K562 (cell line): ENCODE measurements around the gene BLZF1. TPM values are rescaled to one million over a fixed set of nuclear protein-coding genes. Genes with fewer than 3 reads are reported as not detected.

Experiments
- ATAC-seq: fragments of 200-7000 bp; cut with Tn5 transposase; 3 replicates; pipeline ENCODE4 v1.9.1; 2020; ENCODE audit warnings: moderate library complexity
- BruUV-seq: library from RNA; stranded (reverse); fragments of 400-500 nt; replicated peaks from 2 replicates; lab custom pipeline; 2021; lab: Mats Ljungman, UMichigan
- CTCF ChIA-PET: fragments of 300-600 bp; formaldehyde crosslinking; extraction: SDS; loops from one replicate; lab custom pipeline; 2021; ENCODE audit warnings: low intra/inter-chr PET ratio; lab: Yijun Ruan, JAX
- POLR2A ChIA-PET: fragments of 300-600, 350-650 bp; sonication (Branson Sonifier 250); formaldehyde crosslinking; extraction: SDS; loops from one replicate; lab custom pipeline; 2021; ENCODE audit warnings: antibody characterized with exemption, inconsistent platforms; lab: Yijun Ruan, JAX
- DNase-seq, 4 experiments: peaks; one replicate each; pipeline versions ENCODE4 v3.0.0 to v3.0.0-alpha.2; 2011 to 2018; ENCODE audit warnings: low spot score in 3 of 4, mixed read lengths in 3 of 4; ENCODE audit errors: extremely low read depth in 1 of 4
- FAIRE-seq: peaks from 2 replicates; lab custom pipeline; 2011; peaks lifted over from hg19 to GRCh38; lab: Jason Lieb, UNC
- H2AFZ ChIP-seq: 2 replicates; pipeline ENCODE4 v1.6.0; 2011; ENCODE audit warnings: low read depth, low read length, control low read depth, inconsistent platforms
- H3K27ac ChIP-seq: fragments of 200-600 bp; 3 replicates; pipeline ENCODE4 v1.8.0; 2011; ENCODE audit warnings: low read depth, mild to moderate bottlenecking, control low read depth, inconsistent platforms, low read length, moderate library complexity, mixed read lengths; ENCODE audit errors: extremely low read depth
- H3K27me3 ChIP-seq, 2 experiments: fragments of 300-600 bp in 1 of 2; 2 replicates in 1 of 2; 3 replicates in 1 of 2; pipeline versions ENCODE4 v1.6.0 to v1.8.0; 2011; ENCODE audit warnings: inconsistent platforms in 2 of 2, low read length in 2 of 2, mild to moderate bottlenecking in 1 of 2, mixed read lengths in 1 of 2, moderate library complexity in 1 of 2; ENCODE audit not compliant: control insufficient read depth in 2 of 2, insufficient read depth in 2 of 2
- H3K36me3 ChIP-seq: fragments of 300-600 bp; 3 replicates; pipeline ENCODE4 v1.8.0; 2011; ENCODE audit warnings: mild to moderate bottlenecking, low read length, inconsistent platforms; ENCODE audit not compliant: control insufficient read depth, insufficient read depth
- H3K4me1 ChIP-seq, 2 experiments: fragments of 200-600 bp in 1 of 2; replicated peaks in 1 of 2; 2 replicates in 1 of 2; 3 replicates in 1 of 2; pipeline versions ENCODE4 v1.5.1 to v1.8.0; 2011; ENCODE audit warnings: inconsistent platforms in 2 of 2, low read length in 2 of 2, mild to moderate bottlenecking in 1 of 2, mixed read lengths in 1 of 2, moderate library complexity in 1 of 2; ENCODE audit not compliant: control insufficient read depth in 2 of 2, insufficient read depth in 2 of 2
- H3K4me2 ChIP-seq: 2 replicates; pipeline ENCODE4 v1.6.1; 2011; ENCODE audit warnings: low read length, control low read depth, inconsistent platforms, mixed read lengths; ENCODE audit not compliant: insufficient read depth
- H3K4me3 ChIP-seq: fragments of 200-600 bp; sonication (generic), shearing (Covaris generic); 2 replicates; pipeline ENCODE4 v1.5.1; 2016; ENCODE audit warnings: control low read depth, inconsistent platforms
- H3K79me2 ChIP-seq: fragments of 200-600 bp; 3 replicates; pipeline ENCODE4 v1.8.0; 2011; ENCODE audit warnings: low read length, inconsistent platforms; ENCODE audit not compliant: control insufficient read depth, insufficient read depth
- H3K9ac ChIP-seq, 2 experiments: 2 replicates each; pipeline versions ENCODE4 v1.6.0 to v1.6.1; 2011; ENCODE audit warnings: low read depth in 2 of 2, low read length in 2 of 2, control low read depth in 1 of 2, inconsistent platforms in 1 of 2, mild to moderate bottlenecking in 1 of 2, mixed read lengths in 1 of 2; ENCODE audit not compliant: insufficient read depth in 1 of 2
- H3K9me1 ChIP-seq: one replicate; pipeline ENCODE4 v1.6.0; 2011; ENCODE audit warnings: inconsistent platforms, mild to moderate bottlenecking, low read length, moderate library complexity; ENCODE audit not compliant: control insufficient read depth, insufficient read depth
- H3K9me3 ChIP-seq: replicated peaks from 2 replicates; pipeline ENCODE4 v1.5.1; 2011; ENCODE audit warnings: low read depth, low read length, inconsistent platforms; ENCODE audit not compliant: control insufficient read depth, insufficient read depth
- H4K20me1 ChIP-seq: replicated peaks from 2 replicates; pipeline ENCODE4 v1.6.1; 2011; ENCODE audit warnings: low read length, inconsistent platforms, mixed read lengths; ENCODE audit not compliant: control insufficient read depth, insufficient read depth
- HNRNPK ChIP-seq: fragments of 200-400 bp; formaldehyde crosslinking; IDR thresholded peaks from one replicate; pipeline ENCODE4 v1.6.1; 2018; ENCODE audit warnings: mild to moderate bottlenecking, low read depth, low read length; ENCODE audit not compliant: poor library complexity, severe bottlenecking
- KDM5B ChIP-seq: fragments of 200-600 bp; sonication (generic); IDR thresholded peaks from 2 replicates; pipeline ENCODE4 v1.6.1; 2012; ENCODE audit warnings: low read depth, mild to moderate bottlenecking, moderate library complexity, low read length, control low read depth, inconsistent platforms; ENCODE audit not compliant: insufficient replicate concordance
- SAP30 ChIP-seq: fragments of 200-600 bp; sonication (generic); IDR thresholded peaks from 2 replicates; pipeline ENCODE4 v1.6.1; 2012; ENCODE audit warnings: borderline replicate concordance, low read depth, mild to moderate bottlenecking, moderate library complexity, low read length, control low read depth, inconsistent platforms; ENCODE audit not compliant: insufficient read depth, poor library complexity, severe bottlenecking
- YY1 ChIP-seq, 3 experiments: IDR thresholded peaks; 2 replicates each; pipeline ENCODE4 v1.6.1; 2011; ENCODE audit warnings: low read length in 2 of 3, mild to moderate bottlenecking in 2 of 3, moderate library complexity in 2 of 3, borderline replicate concordance in 1 of 3, control low read depth in 1 of 3, low read depth in 1 of 3; ENCODE audit not compliant: insufficient read depth in 3 of 3, insufficient replicate concordance in 2 of 3, control insufficient read depth in 1 of 3, insufficient read length in 1 of 3; ENCODE audit errors: extremely low read depth in 1 of 3
- in situ Hi-C: fragments of 300-500 bp; cut with MboI; formaldehyde crosslinking; loops from 4 replicates; pipeline ENCODE4 v1.15.0; 2018; ENCODE audit warnings: inconsistent platforms, mixed read lengths
- intact Hi-C: fragments of 100-400 bp; cut with micrococcal nuclease; formaldehyde crosslinking; loops from 2 replicates; pipeline ENCODE4 v1.14.2; 2022
- polyA plus RNA-seq, 8 experiments: library from polyadenylated mRNA; depleted of rRNA in 4 of 8; stranded (reverse) in 5 of 8; unstranded in 3 of 8; fragments of >200 nt; fragmentation: Nextera tagmentation in 2 of 8; fragmentation: Illumina TruSeq in 1 of 8; extraction: Ambion mirVana in 2 of 8; extraction: Trizol in 1 of 8; gene quantifications; 2 replicates each; pipeline versions ENCODE4 v1.2.1 to v1.2.3, GENCODE V29; 2011 to 2014; ENCODE audit warnings: inconsistent platforms in 1 of 8, missing spikeins in 1 of 8
- total RNA-seq, 7 experiments: library from RNA; depleted of rRNA in 6 of 7; stranded (reverse); fragments of >200 nt in 6 of 7; fragmentation: Illumina TruSeq in 2 of 7; extraction: Trizol in 2 of 7; gene quantifications; 2 replicates each; pipeline versions ENCODE4 v1.2.1 to v1.2.3, GENCODE V29; 2011 to 2021; ENCODE audit warnings: low replicate concordance in 1 of 7
- TF ChIP-seq, protein P1 (sequence below), 2 experiments: IDR thresholded peaks; 2 replicates each; pipeline ENCODE4 v1.6.1; 2011; ENCODE audit warnings: borderline replicate concordance in 1 of 2, control low read depth in 1 of 2, low read depth in 1 of 2, low read length in 1 of 2, mild to moderate bottlenecking in 1 of 2, mixed read lengths in 1 of 2, moderate library complexity in 1 of 2; ENCODE audit not compliant: insufficient read depth in 1 of 2, insufficient read length in 1 of 2, poor library complexity in 1 of 2, severe bottlenecking in 1 of 2; ENCODE audit errors: extremely low read depth in 1 of 2

The BLZF1 gene
- total and polyA plus RNA-seq, 9 of the 15 experiments (the other 6 are each of a cell fraction or from before 2014, with no cell fraction given) = 20.5 to 32.8 (median 25.3) TPM

DNA sequence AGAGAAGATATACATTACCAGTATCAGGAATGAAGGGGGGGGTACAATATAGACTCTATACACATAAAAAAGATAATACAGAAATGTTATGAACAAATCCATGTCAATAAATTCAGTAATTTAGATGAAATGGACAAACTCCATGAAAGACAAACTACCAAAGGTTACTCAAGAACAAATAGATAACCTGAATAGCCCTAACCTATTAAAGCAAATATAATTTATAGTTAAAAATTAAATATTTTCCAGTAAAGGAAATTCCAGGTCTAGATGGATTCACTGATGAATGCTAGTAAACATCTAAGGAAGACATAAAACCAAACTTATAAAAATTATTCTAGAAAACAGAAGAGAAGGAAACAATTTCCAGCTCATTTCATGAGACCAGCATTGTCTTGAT, 13.2 kb downstream of the BLZF1 start:
- no peak overlapping the region for H3K4me3 ChIP-seq
- no peak overlapping the region for H3K9ac ChIP-seq
- no peaks in the 10 kb centered on the region for H3K9me1 ChIP-seq
- ATAC-seq = no peak
- H3K27me3 ChIP-seq = no peaks in the 10 kb centered on the region
- no peaks in the 10 kb centered on the region for H3K79me2 ChIP-seq
- no TSS peak for BruUV-seq
- no peak for FAIRE-seq
- ChIA-PET CTCF (no interaction called here), POLR2A (no interaction called here)
- no peak for DNase-seq
- H3K4me2 ChIP-seq = no peak overlapping the region
- peaks cover 79% of the 10 kb centered on the region for H3K36me3 ChIP-seq
- no peaks in the 10 kb centered on the region for H3K9me3 ChIP-seq
- TF ChIP-seq, protein P1, sequence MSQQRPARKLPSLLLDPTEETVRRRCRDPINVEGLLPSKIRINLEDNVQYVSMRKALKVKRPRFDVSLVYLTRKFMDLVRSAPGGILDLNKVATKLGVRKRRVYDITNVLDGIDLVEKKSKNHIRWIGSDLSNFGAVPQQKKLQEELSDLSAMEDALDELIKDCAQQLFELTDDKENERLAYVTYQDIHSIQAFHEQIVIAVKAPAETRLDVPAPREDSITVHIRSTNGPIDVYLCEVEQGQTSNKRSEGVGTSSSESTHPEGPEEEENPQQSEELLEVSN (IDR thresholded peaks at IDR 0.05; ENCODE audit: borderline replicate concordance in 1 of 2, extremely low read depth in 1 of 2, insufficient read depth in 1 of 2, insufficient read length in 1 of 2, low read depth in 1 of 2, low read length in 1 of 2, poor library complexity in 1 of 2, severe bottlenecking in 1 of 2) = no peak
- TF ChIP-seq KDM5B (no peak), HNRNPK (no peak), YY1 (IDR thresholded peaks at IDR 0.05; ENCODE audit: borderline replicate concordance in 1 of 3, control insufficient read depth in 1 of 3, extremely low read depth in 1 of 3, insufficient read depth in 3 of 3, insufficient read length in 1 of 3, insufficient replicate concordance in 2 of 3, low read depth in 1 of 3, low read length in 2 of 3) (no peak), SAP30 (no peak)
- in situ Hi-C loops = no loop called here
- no peak overlapping the region for H3K27ac ChIP-seq
- no peak overlapping the region for H2AFZ ChIP-seq
- no peaks in the 10 kb centered on the region for H3K4me1 ChIP-seq
- H4K20me1 ChIP-seq = no peaks in the 10 kb centered on the region
- intact Hi-C loops = no loop called here
